K562 (cell line): ENCODE data around the gene CRYGB. TPM values are rescaled to one million over a fixed set of nuclear protein-coding genes. Genes with fewer than 3 reads are reported as not detected.

Experiments used
- ATAC-seq: fragments of 200-7000 bp; cut with Tn5 transposase; 3 replicates; pipeline ENCODE4 v1.9.1; 2020; ENCODE audit warnings: moderate library complexity
- BruUV-seq: library from RNA; stranded (reverse); fragments of 400-500 nt; replicated peaks from 2 replicates; lab custom pipeline; 2021; lab: Mats Ljungman, UMichigan
- CTCF ChIA-PET: fragments of 300-600 bp; formaldehyde crosslinking; extraction: SDS; loops from one replicate; lab custom pipeline; 2021; ENCODE audit warnings: low intra/inter-chr PET ratio; lab: Yijun Ruan, JAX
- POLR2A ChIA-PET: fragments of 300-600, 350-650 bp; sonication (Branson Sonifier 250); formaldehyde crosslinking; extraction: SDS; loops from one replicate; lab custom pipeline; 2021; ENCODE audit warnings: antibody characterized with exemption, inconsistent platforms; lab: Yijun Ruan, JAX
- DNase-seq, 4 experiments: peaks; one replicate each; pipeline versions ENCODE4 v3.0.0 to v3.0.0-alpha.2; 2011 to 2018; ENCODE audit warnings: low spot score in 3 of 4, mixed read lengths in 3 of 4; ENCODE audit errors: extremely low read depth in 1 of 4
- FAIRE-seq: peaks from 2 replicates; lab custom pipeline; 2011; peaks lifted over from hg19 to GRCh38; lab: Jason Lieb, UNC
- H2AFZ ChIP-seq: 2 replicates; pipeline ENCODE4 v1.6.0; 2011; ENCODE audit warnings: low read depth, low read length, control low read depth, inconsistent platforms
- H3K27ac ChIP-seq: fragments of 200-600 bp; 3 replicates; pipeline ENCODE4 v1.8.0; 2011; ENCODE audit warnings: low read depth, mild to moderate bottlenecking, control low read depth, inconsistent platforms, low read length, moderate library complexity, mixed read lengths; ENCODE audit errors: extremely low read depth
- H3K27me3 ChIP-seq, 2 experiments: fragments of 300-600 bp in 1 of 2; 2 replicates in 1 of 2; 3 replicates in 1 of 2; pipeline versions ENCODE4 v1.6.0 to v1.8.0; 2011; ENCODE audit warnings: inconsistent platforms in 2 of 2, low read length in 2 of 2, mild to moderate bottlenecking in 1 of 2, mixed read lengths in 1 of 2, moderate library complexity in 1 of 2; ENCODE audit not compliant: control insufficient read depth in 2 of 2, insufficient read depth in 2 of 2
- H3K36me3 ChIP-seq: fragments of 300-600 bp; 3 replicates; pipeline ENCODE4 v1.8.0; 2011; ENCODE audit warnings: mild to moderate bottlenecking, low read length, inconsistent platforms; ENCODE audit not compliant: control insufficient read depth, insufficient read depth
- H3K4me1 ChIP-seq, 2 experiments: fragments of 200-600 bp in 1 of 2; replicated peaks in 1 of 2; 2 replicates in 1 of 2; 3 replicates in 1 of 2; pipeline versions ENCODE4 v1.5.1 to v1.8.0; 2011; ENCODE audit warnings: inconsistent platforms in 2 of 2, low read length in 2 of 2, mild to moderate bottlenecking in 1 of 2, mixed read lengths in 1 of 2, moderate library complexity in 1 of 2; ENCODE audit not compliant: control insufficient read depth in 2 of 2, insufficient read depth in 2 of 2
- H3K4me2 ChIP-seq: 2 replicates; pipeline ENCODE4 v1.6.1; 2011; ENCODE audit warnings: low read length, control low read depth, inconsistent platforms, mixed read lengths; ENCODE audit not compliant: insufficient read depth
- H3K4me3 ChIP-seq: fragments of 200-600 bp; sonication (generic), shearing (Covaris generic); 2 replicates; pipeline ENCODE4 v1.5.1; 2016; ENCODE audit warnings: control low read depth, inconsistent platforms
- H3K79me2 ChIP-seq: fragments of 200-600 bp; 3 replicates; pipeline ENCODE4 v1.8.0; 2011; ENCODE audit warnings: low read length, inconsistent platforms; ENCODE audit not compliant: control insufficient read depth, insufficient read depth
- H3K9ac ChIP-seq, 2 experiments: 2 replicates each; pipeline versions ENCODE4 v1.6.0 to v1.6.1; 2011; ENCODE audit warnings: low read depth in 2 of 2, low read length in 2 of 2, control low read depth in 1 of 2, inconsistent platforms in 1 of 2, mild to moderate bottlenecking in 1 of 2, mixed read lengths in 1 of 2; ENCODE audit not compliant: insufficient read depth in 1 of 2
- H3K9me1 ChIP-seq: one replicate; pipeline ENCODE4 v1.6.0; 2011; ENCODE audit warnings: inconsistent platforms, mild to moderate bottlenecking, low read length, moderate library complexity; ENCODE audit not compliant: control insufficient read depth, insufficient read depth
- H3K9me3 ChIP-seq: replicated peaks from 2 replicates; pipeline ENCODE4 v1.5.1; 2011; ENCODE audit warnings: low read depth, low read length, inconsistent platforms; ENCODE audit not compliant: control insufficient read depth, insufficient read depth
- H4K20me1 ChIP-seq: replicated peaks from 2 replicates; pipeline ENCODE4 v1.6.1; 2011; ENCODE audit warnings: low read length, inconsistent platforms, mixed read lengths; ENCODE audit not compliant: control insufficient read depth, insufficient read depth
- BCOR ChIP-seq: fragments of 450-650 bp; IDR thresholded peaks from 2 replicates; pipeline ENCODE4 v1.6.1; 2016
- E2F1 ChIP-seq: sonication (generic); formaldehyde crosslinking; IDR thresholded peaks from 2 replicates; pipeline ENCODE4 v1.8.1; 2023; ENCODE audit warnings: mild to moderate bottlenecking, missing genetic modification reagents, moderate library complexity
- ETV5 ChIP-seq: sonication (generic); formaldehyde crosslinking; IDR thresholded peaks from 2 replicates; pipeline ENCODE4 v1.4.0; 2020; ENCODE audit warnings: low read depth, mild to moderate bottlenecking, missing genetic modification reagents
- FOXJ2 ChIP-seq: fragments of 200-800 bp; sonication (Bioruptor generic); IDR thresholded peaks from 2 replicates; pipeline ENCODE4 v1.6.1; 2016; ENCODE audit warnings: missing genetic modification characterization, missing compliant biosample characterization
- HDAC3 ChIP-seq: fragments of 450-650 bp; IDR thresholded peaks from 2 replicates; pipeline ENCODE4 v1.6.1; 2018; ENCODE audit warnings: borderline replicate concordance, mild to moderate bottlenecking, moderate library complexity; ENCODE audit not compliant: partially characterized antibody
- HNRNPLL ChIP-seq: fragments of 200-400 bp; formaldehyde crosslinking; IDR thresholded peaks from 2 replicates; pipeline ENCODE4 v1.6.1; 2017; ENCODE audit warnings: low read length, low read depth, mild to moderate bottlenecking; ENCODE audit not compliant: poor library complexity, severe bottlenecking
- HNRNPUL1 ChIP-seq: fragments of 200-400 bp; formaldehyde crosslinking; IDR thresholded peaks from 2 replicates; pipeline ENCODE4 v1.6.1; 2017; ENCODE audit warnings: low read length
- POLR2G ChIP-seq: fragments of 200-400 bp; formaldehyde crosslinking; IDR thresholded peaks from 2 replicates; pipeline ENCODE4 v1.6.1; 2017; ENCODE audit warnings: low read depth, mild to moderate bottlenecking, antibody characterized with exemption, low read length, moderate library complexity
- RFX1 ChIP-seq: fragments of 450-650 bp; IDR thresholded peaks from 2 replicates; pipeline ENCODE4 v1.6.1; 2016; ENCODE audit warnings: mild to moderate bottlenecking, moderate library complexity
- SNRNP70 ChIP-seq: fragments of 200-400 bp; formaldehyde crosslinking; optimal IDR thresholded peaks from 2 replicates; pipeline ENCODE3; 2017; ENCODE audit warnings: low read depth, low read length
- SRF ChIP-seq, 2 experiments: fragments of 250-450, 450-650 bp in 1 of 2; sonication (Bioruptor Pico) in 1 of 2; sonication (generic) in 1 of 2; formaldehyde crosslinking; IDR thresholded peaks; 2 replicates each; pipeline versions ENCODE4 v1.5.0 to v1.5.1; 2020 to 2022; ENCODE audit warnings: mild to moderate bottlenecking in 1 of 2, missing genetic modification reagents in 1 of 2
- ZBTB33 ChIP-seq: sonication (generic); formaldehyde crosslinking; IDR thresholded peaks from 2 replicates; pipeline ENCODE4 v1.8.1; 2023; ENCODE audit warnings: mild to moderate bottlenecking, missing genetic modification reagents
- ZNF57 ChIP-seq: fragments of 450-650 bp; formaldehyde crosslinking; IDR thresholded peaks from 2 replicates; pipeline ENCODE4 v1.4.0; 2020; ENCODE audit warnings: mild to moderate bottlenecking, moderate library complexity
- WGBS: fragments of 100-300 bp; shearing (Covaris generic); methylation state at CpG from one replicate; pipeline ENCODE4 v1.1.6; 2016; ENCODE audit warnings: low coverage, mixed read lengths; ENCODE audit not compliant: insufficient coverage; ENCODE audit errors: missing lambda C conversion rate; 5-methylcytosine and 5-hydroxymethylcytosine counted together
- in situ Hi-C: fragments of 300-500 bp; cut with MboI; formaldehyde crosslinking; loops from 4 replicates; pipeline ENCODE4 v1.15.0; 2018; ENCODE audit warnings: inconsistent platforms, mixed read lengths
- intact Hi-C: fragments of 100-400 bp; cut with micrococcal nuclease; formaldehyde crosslinking; loops from 2 replicates; pipeline ENCODE4 v1.14.2; 2022
- polyA plus RNA-seq, 8 experiments: library from polyadenylated mRNA; depleted of rRNA in 4 of 8; stranded (reverse) in 5 of 8; unstranded in 3 of 8; fragments of >200 nt; fragmentation: Nextera tagmentation in 2 of 8; fragmentation: Illumina TruSeq in 1 of 8; extraction: Ambion mirVana in 2 of 8; extraction: Trizol in 1 of 8; gene quantifications; 2 replicates each; pipeline versions ENCODE4 v1.2.1 to v1.2.3, GENCODE V29; 2011 to 2014; ENCODE audit warnings: inconsistent platforms in 1 of 8, missing spikeins in 1 of 8
- total RNA-seq, 7 experiments: library from RNA; depleted of rRNA in 6 of 7; stranded (reverse); fragments of >200 nt in 6 of 7; fragmentation: Illumina TruSeq in 2 of 7; extraction: Trizol in 2 of 7; gene quantifications; 2 replicates each; pipeline versions ENCODE4 v1.2.1 to v1.2.3, GENCODE V29; 2011 to 2021; ENCODE audit warnings: low replicate concordance in 1 of 7

The CRYGB gene
- total and polyA plus RNA-seq, 9 of the 15 experiments (the other 6 are each of a cell fraction or from before 2014, with no cell fraction given), result not detected

GRCh38 chr2:208195531-208195930 is 49.6 kb upstream of the CRYGB start:
- ChIA-PET CTCF (no interaction called here), POLR2A (no interaction called here)
- no peak overlapping the region for H3K9ac ChIP-seq
- intact Hi-C loops (no loop called here), in situ Hi-C loops (no loop called here)
- H3K36me3 ChIP-seq, result no peaks in the 10 kb centered on the region
- no peak overlapping the region for H3K4me3 ChIP-seq
- H4K20me1 ChIP-seq, result no peaks in the 10 kb centered on the region
- no peaks in the 10 kb centered on the region for H3K27me3 ChIP-seq
- no peak overlapping the region for H3K4me2 ChIP-seq
- peak overlapping the region; percentile 56; the same call in 1 of the 2 replicates for H2AFZ ChIP-seq
- TF ChIP-seq RFX1 (peak; percentile 63), POLR2G (no peak)
- BruUV-seq, result no TSS peak
- ATAC-seq (peak; percentile 36; the same call in 2 of the 3 replicates), FAIRE-seq (no peak), DNase-seq (peak in 1 of 4 experiments; percentile 25)
- no peak overlapping the region for H3K27ac ChIP-seq
- no peaks in the 10 kb centered on the region for H3K79me2 ChIP-seq
- no peaks in the 10 kb centered on the region for H3K9me3 ChIP-seq
- WGBS, result 43% methylated on average over 3 of the region's 3 CpGs
- no peaks in the 10 kb centered on the region for H3K9me1 ChIP-seq
- H3K4me1 ChIP-seq, result no peaks in the 10 kb centered on the region

- ATAC-seq, result no peak
- no peaks in the 10 kb centered on the region for H3K4me1 ChIP-seq
- no peak overlapping the region for H3K4me3 ChIP-seq
- H3K27me3 ChIP-seq, result no peaks in the 10 kb centered on the region
- H2AFZ ChIP-seq, result 0 out of 2 replicates have a peak overlapping the region, but pooled peaks have one; percentile 44
- ChIA-PET POLR2A (no interaction called here), CTCF (no interaction called here)
- no peak for FAIRE-seq
- intact Hi-C loops, result no loop called here
- no peaks in the 10 kb centered on the region for H3K79me2 ChIP-seq
- in situ Hi-C loops, result no loop called here
- H3K4me2 ChIP-seq, result no peak overlapping the region
- no peaks in the 10 kb centered on the region for H3K9me1 ChIP-seq
- H4K20me1 ChIP-seq, result no peaks in the 10 kb centered on the region
- no peak for DNase-seq
- no TSS peak for BruUV-seq
- H3K27ac ChIP-seq, result no peak overlapping the region
- no peak overlapping the region for H3K9ac ChIP-seq
- no peaks in the 10 kb centered on the region for H3K9me3 ChIP-seq
- H3K36me3 ChIP-seq, result no peaks in the 10 kb centered on the region
- 51% methylated on average over 6 of the region's 8 CpGs for WGBS
- no peak for TF ChIP-seq BCOR
- no peak for TF ChIP-seq E2F1 (CRISPR knock-in tag)
- TF ChIP-seq ETV5 (CRISPR knock-in tag), result no peak
- TF ChIP-seq SRF (CRISPR knock-in tag; IDR thresholded peaks at IDR 0.05), result peak in 1 of 2 experiments; percentile 85; a peak in 1 of 4 replicates
- no peak for TF ChIP-seq HDAC3
- no peak for TF ChIP-seq FOXJ2 (tag)
- no peak for TF ChIP-seq HNRNPUL1
- TF ChIP-seq ZBTB33 (CRISPR knock-in tag), result no peak
- TF ChIP-seq RFX1, result peak; percentile 61
- TF ChIP-seq ZNF57, result no peak
- TF ChIP-seq SNRNP70, result no peak
- no peak for TF ChIP-seq HNRNPLL
Observed at GRCh38 chr2:208192611-208193236, 46.8 kb upstream of the CRYGB start.
